HG02763 (cell line): ENCODE results near the gene TREH.
"Not testable (repeated sequence)": the region's sequence is repeated elsewhere in the genome, so short reads cannot be mapped to it uniquely, and the experiment has no call there.

Experiments used
- ATAC-seq: cut with Tn5 transposase; IDR thresholded peaks from one replicate; pipeline ENCODE4 v1.9.1; 2021; ENCODE audit warnings: mild to moderate bottlenecking, moderate library complexity; ENCODE audit not compliant: unreplicated experiment

Gene TREH

GRCh38 chr11:118615282-118615975 is 64.0 kb downstream of the TREH start:
- no peak for ATAC-seq

- ATAC-seq = no peak
Observed at GRCh38 chr11:118614511-118614910, 64.9 kb downstream of the TREH start.

- ATAC-seq = no peak
Observed at GRCh38 chr11:118612378-118612777, 67.1 kb downstream of the TREH start.

- ATAC-seq = not testable (repeated sequence)
Observed at GRCh38 chr11:118611433-118611795, 68.0 kb downstream of the TREH start.

GRCh38 chr11:118610773-118611432 is 68.5 kb downstream of the TREH start:
- peak; percentile 55 for ATAC-seq

GRCh38 chr11:118610225-118610772 is 69.2 kb downstream of the TREH start:
- ATAC-seq = no peak

GRCh38 chr11:118609380-118610224 is 69.8 kb downstream of the TREH start:
- ATAC-seq = no peak

GRCh38 chr11:118608360-118609227 is 70.9 kb downstream of the TREH start:
- ATAC-seq = no peak

- ATAC-seq = no peak
Observed at GRCh38 chr11:118607401-118608359, 71.8 kb downstream of the TREH start, which contains the start of gene PHLDB1. TSS of gene PHLDB1 (plus strand) at chr11:118607615. CDS start at chr11:118613837, 6,222 bp downstream.
